Liver (tissue), 9 donors: ENCODE results near the gene ANKMY1. TPM values are rescaled to one million over a fixed set of nuclear protein-coding genes. Genes with fewer than 3 reads are reported as not detected.

Source experiments
- DNase-seq: peaks from one replicate; pipeline ENCODE4 v3.0.0-alpha.2; 2017; ENCODE audit warnings: low spot score
- H3K27ac ChIP-seq, 2 donors: one replicate each; pipeline ENCODE4 v1.7.0; 2013; ENCODE audit warnings: inconsistent platforms in 2 of 2, low read length in 2 of 2, control low read depth in 1 of 2, low read depth in 1 of 2, mild to moderate bottlenecking in 1 of 2
- H3K27me3 ChIP-seq, 4 donors: one replicate each; pipeline versions ENCODE4 v1.6.1 to v1.7.0; 2013; ENCODE audit warnings: low read length in 3 of 4, inconsistent platforms in 1 of 4, mild to moderate bottlenecking in 1 of 4, moderate library complexity in 1 of 4; ENCODE audit not compliant: control insufficient read depth in 4 of 4, insufficient read depth in 4 of 4
- H3K36me3 ChIP-seq, 4 donors: one replicate each; pipeline versions ENCODE4 v1.6.1 to v1.7.0; 2013; ENCODE audit warnings: low read length in 3 of 4, mild to moderate bottlenecking in 3 of 4, low read depth in 1 of 4, moderate library complexity in 1 of 4; ENCODE audit not compliant: control insufficient read depth in 4 of 4, insufficient read depth in 3 of 4
- H3K4me1 ChIP-seq, 4 donors: one replicate each; pipeline versions ENCODE4 v1.6.1 to v1.7.0; 2013; ENCODE audit warnings: low read length in 3 of 4, mild to moderate bottlenecking in 3 of 4, moderate library complexity in 1 of 4; ENCODE audit not compliant: control insufficient read depth in 4 of 4, insufficient read depth in 4 of 4
- H3K4me3 ChIP-seq, 3 donors: one replicate each; pipeline versions ENCODE4 v1.6.1 to v1.7.0; 2013; ENCODE audit warnings: low read length in 3 of 3, control low read depth in 1 of 3, low read depth in 1 of 3, mild to moderate bottlenecking in 1 of 3
- H3K9ac ChIP-seq, 2 donors: one replicate each; pipeline ENCODE4 v1.7.0; 2013; ENCODE audit warnings: low read length in 2 of 2, mild to moderate bottlenecking in 2 of 2, moderate library complexity in 2 of 2, control low read depth in 1 of 2, low read depth in 1 of 2
- H3K9me3 ChIP-seq, 4 donors: one replicate each; pipeline versions ENCODE4 v1.6.1 to v1.7.0; 2013; ENCODE audit warnings: low read length in 3 of 4; ENCODE audit not compliant: control insufficient read depth in 4 of 4
- ATF3 ChIP-seq: IDR thresholded peaks from 2 replicates; pipeline ENCODE4 v1.6.1; 2016; ENCODE audit warnings: antibody characterized with exemption
- CTCF ChIP-seq: fragments of 150-350 bp; IDR thresholded peaks from 2 replicates; pipeline ENCODE4 v1.5.1; 2017; ENCODE audit warnings: improper control_type of control experiment, low read depth, low read length; ENCODE audit not compliant: missing input control
- EGR1 ChIP-seq, 2 donors: IDR thresholded peaks; 2 replicates each; pipeline ENCODE4 v1.6.1; 2016 to 2018; ENCODE audit warnings: antibody characterized with exemption in 2 of 2, low read depth in 2 of 2
- FOXA1 ChIP-seq: IDR thresholded peaks from 2 replicates; pipeline ENCODE4 v1.6.1; 2016; ENCODE audit warnings: antibody characterized with exemption
- FOXA2 ChIP-seq: IDR thresholded peaks from 2 replicates; pipeline ENCODE4 v1.6.1; 2016; ENCODE audit warnings: antibody characterized with exemption
- GABPA ChIP-seq, 2 donors: IDR thresholded peaks in 1 of 2; conservative IDR thresholded peaks in 1 of 2; 2 replicates each; pipeline ENCODE4 v1.6.1; 2016; ENCODE audit warnings: antibody characterized with exemption in 2 of 2, mild to moderate bottlenecking in 1 of 2, moderate library complexity in 1 of 2
- HNF4A ChIP-seq, 2 donors: conservative IDR thresholded peaks; 2 replicates each; pipeline ENCODE4 v1.6.1; 2016; ENCODE audit warnings: antibody characterized with exemption in 2 of 2, mild to moderate bottlenecking in 2 of 2
- HNF4G ChIP-seq: IDR thresholded peaks from 2 replicates; pipeline ENCODE4 v1.6.1; 2016; ENCODE audit warnings: antibody characterized with exemption
- JUND ChIP-seq, 2 donors: IDR thresholded peaks; 2 replicates each; pipeline ENCODE4 v1.6.1; 2016; ENCODE audit warnings: antibody characterized with exemption in 2 of 2
- MAX ChIP-seq: IDR thresholded peaks from 2 replicates; pipeline ENCODE4 v1.6.1; 2016; ENCODE audit warnings: antibody characterized with exemption
- NR2F2 ChIP-seq: IDR thresholded peaks from 2 replicates; pipeline ENCODE4 v1.6.1; 2016; ENCODE audit warnings: antibody characterized with exemption
- RAD21 ChIP-seq, 2 donors: IDR thresholded peaks; 2 replicates each; pipeline ENCODE4 v1.6.1; 2016; ENCODE audit warnings: antibody characterized with exemption in 2 of 2, mild to moderate bottlenecking in 2 of 2
- RXRA ChIP-seq, 2 donors: IDR thresholded peaks; 2 replicates each; pipeline ENCODE4 v1.6.1; 2017 to 2018; ENCODE audit warnings: antibody characterized with exemption in 2 of 2, mild to moderate bottlenecking in 1 of 2
- TAF1 ChIP-seq: conservative IDR thresholded peaks from 2 replicates; pipeline ENCODE4 v1.6.1; 2016; ENCODE audit warnings: antibody characterized with exemption, mild to moderate bottlenecking
- YY1 ChIP-seq: IDR thresholded peaks from 2 replicates; pipeline ENCODE4 v1.6.1; 2016; ENCODE audit warnings: antibody characterized with exemption, mild to moderate bottlenecking
- ZBTB33 ChIP-seq: IDR thresholded peaks from 2 replicates; pipeline ENCODE4 v1.6.1; 2016; ENCODE audit warnings: antibody characterized with exemption
- WGBS: extraction: QIAGEN DNeasy Blood & Tissue Kit; methylation state at CpG from one replicate; pipeline ENCODE4 v1.1.7; 2013; 5-methylcytosine and 5-hydroxymethylcytosine counted together
- polyA plus RNA-seq, 2 donors: library from polyadenylated mRNA; stranded (reverse) in 1 of 2; unstranded in 1 of 2; fragments of 200-250 nt in 1 of 2; fragments of >200 nt in 1 of 2; fragmentation: Nextera tagmentation in 1 of 2; extraction: Ambion mirVana in 1 of 2; gene quantifications; one replicate each; pipeline versions ENCODE4 v1.2.1 to v1.2.3, GENCODE V29; 2013 to 2015
- total RNA-seq, 2 donors: library from RNA; depleted of rRNA; stranded (reverse); fragments of >200 nt; gene quantifications; one replicate each; pipeline ENCODE4 v1.2.3, GENCODE V29; 2014
- donor health status: healthy.
- donor health status: healthy.
- donor health status: healthy.
- donor health status: healthy.
- donor health status: healthy.

Gene ANKMY1
- total and polyA plus RNA-seq, 4 donors, result 2.5 to 12.8 (median 4.2) TPM

GRCh38 chr2:240447934-240448333 lies 109.9 kb downstream of the ANKMY1 start:
- no peak overlapping the region for H3K9ac ChIP-seq
- 86% methylated on average over 15 of the region's 15 CpGs for WGBS
- TF ChIP-seq NR2F2 (no peak), RAD21 (IDR thresholded peaks at IDR 0.05) (no peak), ATF3 (no peak), GABPA (IDR thresholded peaks at IDR 0.05 in 1 of 2, conservative IDR thresholded peaks at IDR 0.05 in 1 of 2) (no peak), EGR1 (IDR thresholded peaks at IDR 0.05; ENCODE audit: low read depth in 2 of 2) (no peak), RXRA (IDR thresholded peaks at IDR 0.05) (no peak), YY1 (no peak), HNF4A (conservative IDR thresholded peaks at IDR 0.05) (no peak), ZBTB33 (no peak), HNF4G (no peak), TAF1 (no peak)
- no peak for DNase-seq
- H3K27me3 ChIP-seq, result no peaks in the 10 kb centered on the region
- H3K36me3 ChIP-seq, result no peaks in the 10 kb centered on the region
- no peak overlapping the region for H3K27ac ChIP-seq
- H3K9me3 ChIP-seq, result no peaks in the 10 kb centered on the region
- H3K4me1 ChIP-seq, result peaks cover 3 to 11% (median 8%) of the 10 kb centered on the region in 4 donors
- no peak overlapping the region for H3K4me3 ChIP-seq

- H3K9me3 ChIP-seq, result no peaks in the 10 kb centered on the region
- H3K27me3 ChIP-seq, result no peaks in the 10 kb centered on the region
- no peaks in the 10 kb centered on the region for H3K36me3 ChIP-seq
- H3K9ac ChIP-seq, result no peak overlapping the region
- TF ChIP-seq YY1 (no peak), EGR1 (IDR thresholded peaks at IDR 0.05; ENCODE audit: low read depth in 2 of 2) (no peak), GABPA (IDR thresholded peaks at IDR 0.05 in 1 of 2, conservative IDR thresholded peaks at IDR 0.05 in 1 of 2) (no peak), MAX (no peak)
- peaks cover 3 to 9% (median 7%) of the 10 kb centered on the region in 4 donors for H3K4me1 ChIP-seq
- H3K27ac ChIP-seq, result no peak overlapping the region
- no peak for DNase-seq
- WGBS, result 79% methylated on average over 22 of the region's 22 CpGs
- H3K4me3 ChIP-seq, result no peak overlapping the region
Observed at GRCh38 chr2:240447331-240447730, 110.5 kb downstream of the ANKMY1 start.

GRCh38 chr2:240446664-240447175 lies 111.1 kb downstream of the ANKMY1 start:
- no peak for TF ChIP-seq ZBTB33
- no peak for TF ChIP-seq EGR1 (IDR thresholded peaks at IDR 0.05; ENCODE audit: low read depth in 2 of 2)
- no peak for TF ChIP-seq CTCF
- TF ChIP-seq FOXA1, result no peak
- no peak for TF ChIP-seq JUND (IDR thresholded peaks at IDR 0.05)
- TF ChIP-seq GABPA (IDR thresholded peaks at IDR 0.05 in 1 of 2, conservative IDR thresholded peaks at IDR 0.05 in 1 of 2), result no peak
- TF ChIP-seq RXRA (IDR thresholded peaks at IDR 0.05), result no peak
- no peak for TF ChIP-seq YY1
- no peak for TF ChIP-seq FOXA2
- peaks cover 0 to 4% (median 1%) of the 10 kb centered on the region in 4 donors for H3K4me1 ChIP-seq

More at GRCh38 chr2:240446664-240447175, 111.1 kb downstream of the ANKMY1 start:
- H3K36me3 ChIP-seq, result no peaks in the 10 kb centered on the region
- no peak overlapping the region for H3K9ac ChIP-seq
- no peak overlapping the region for H3K27ac ChIP-seq
- DNase-seq, result no peak
- WGBS, result 84% methylated on average over 12 of the region's 12 CpGs
- no peaks in the 10 kb centered on the region for H3K9me3 ChIP-seq
- no peaks in the 10 kb centered on the region for H3K27me3 ChIP-seq
- H3K4me3 ChIP-seq, result no peak overlapping the region
